Lower lobe of right lung (tissue), 2 donors: ENCODE data around the gene PLEKHG4B. TPM values are rescaled to one million over a fixed set of nuclear protein-coding genes. Genes with fewer than 3 reads are reported as not detected.

Experiments
- ATAC-seq, 2 donors: fragments of 200-7000 bp; cut with Tn5 transposase; one replicate each; pipeline ENCODE4 v1.9.1; 2020 to 2022; ENCODE audit warnings: mild to moderate bottlenecking in 2 of 2, moderate library complexity in 2 of 2
- DNase-seq: peaks from one replicate; pipeline ENCODE4 v3.0.0-alpha.2; 2020
- H3K27ac ChIP-seq: fragments of 200-600 bp; one replicate; pipeline ENCODE4 v1.8.0; 2022
- H3K27me3 ChIP-seq: fragments of 200-600 bp; one replicate; pipeline ENCODE4 v1.8.0; 2022; ENCODE audit warnings: low read depth
- H3K36me3 ChIP-seq: fragments of 200-600 bp; one replicate; pipeline ENCODE4 v1.8.0; 2022; ENCODE audit warnings: mild to moderate bottlenecking
- H3K4me1 ChIP-seq: fragments of 200-600 bp; one replicate; pipeline ENCODE4 v1.8.0; 2022
- H3K4me3 ChIP-seq: fragments of 200-600 bp; one replicate; pipeline ENCODE4 v1.8.0; 2022; ENCODE audit warnings: mild to moderate bottlenecking
- H3K9me3 ChIP-seq: fragments of 200-600 bp; one replicate; pipeline ENCODE4 v1.8.0; 2022
- intact Hi-C: fragments of 100-400 bp; cut with DNase I; formaldehyde crosslinking; loops from one replicate; pipeline ENCODE4 v1.11.0; 2022
- total RNA-seq: library from RNA; stranded (reverse); fragmentation: NEBNext Ultra II Directional; extraction: Animal tissue kit (Norgen Biotek cat#: 25700); gene quantifications from one replicate; pipeline ENCODE4 v1.2.1, GENCODE V29; 2021
- TF ChIP-seq, protein P1 (sequence below): fragments of 200-600 bp; IDR thresholded peaks from one replicate; pipeline ENCODE4 v1.8.0; 2022; ENCODE audit warnings: antibody characterized with exemption, mild to moderate bottlenecking
- donor health status: DM: no; HTN: yes; CAD: no; lungs with severe emphysema.

PLEKHG4B gene
- total RNA-seq, 1 donor from 2014 or later: 2.7 TPM

DNA sequence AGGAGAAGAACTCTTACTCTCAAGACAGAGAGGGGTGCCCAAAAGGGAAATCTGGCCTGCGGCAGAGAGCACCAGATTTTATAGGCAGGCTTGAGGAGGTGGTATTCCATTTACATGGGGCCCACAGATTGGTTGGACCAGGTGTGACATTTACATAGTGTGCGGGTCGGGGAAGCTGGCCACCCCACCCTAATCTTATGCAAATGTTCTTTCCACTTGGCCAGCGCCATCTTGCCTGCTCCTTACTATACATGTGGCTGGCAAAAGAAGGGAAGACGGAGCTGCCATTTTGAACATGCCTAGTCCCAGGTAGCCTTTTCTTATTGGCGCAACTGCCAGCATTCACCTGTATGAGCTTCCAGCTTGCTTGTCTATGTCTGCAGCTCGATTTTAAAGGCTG lies 34.8 kb downstream of the PLEKHG4B start:
- ATAC-seq: no peak
- intact Hi-C loops: no loop called here

DNA sequence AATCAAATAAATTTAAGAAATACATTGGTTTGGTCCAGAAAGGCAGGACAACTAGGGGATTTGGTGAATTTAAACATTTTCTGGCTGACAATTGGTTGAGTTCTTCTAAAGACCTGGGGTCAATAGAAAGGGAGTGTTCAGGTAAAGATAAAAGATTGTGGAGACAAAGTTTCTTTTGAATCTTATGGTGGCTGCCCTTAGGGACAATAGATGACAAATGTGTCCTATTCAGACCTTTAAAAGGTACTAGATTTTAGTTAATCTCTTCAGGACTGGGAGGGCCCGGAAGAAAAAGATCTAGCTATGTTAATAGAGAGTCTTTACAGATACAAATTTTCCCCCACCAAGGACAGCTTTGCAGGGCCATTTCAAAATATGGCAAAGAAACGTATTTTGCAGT lies 35.9 kb downstream of the PLEKHG4B start:
- Histone ChIP-seq H3K36me3 (no peaks in the 10 kb centered on the region), H3K4me1 (no peaks in the 10 kb centered on the region), H3K9me3 (no peaks in the 10 kb centered on the region), H3K27me3 (no peaks in the 10 kb centered on the region), H3K27ac (no peak overlapping the region), H3K4me3 (no peak overlapping the region)
- no peak for ATAC-seq
- TF ChIP-seq, protein P1, sequence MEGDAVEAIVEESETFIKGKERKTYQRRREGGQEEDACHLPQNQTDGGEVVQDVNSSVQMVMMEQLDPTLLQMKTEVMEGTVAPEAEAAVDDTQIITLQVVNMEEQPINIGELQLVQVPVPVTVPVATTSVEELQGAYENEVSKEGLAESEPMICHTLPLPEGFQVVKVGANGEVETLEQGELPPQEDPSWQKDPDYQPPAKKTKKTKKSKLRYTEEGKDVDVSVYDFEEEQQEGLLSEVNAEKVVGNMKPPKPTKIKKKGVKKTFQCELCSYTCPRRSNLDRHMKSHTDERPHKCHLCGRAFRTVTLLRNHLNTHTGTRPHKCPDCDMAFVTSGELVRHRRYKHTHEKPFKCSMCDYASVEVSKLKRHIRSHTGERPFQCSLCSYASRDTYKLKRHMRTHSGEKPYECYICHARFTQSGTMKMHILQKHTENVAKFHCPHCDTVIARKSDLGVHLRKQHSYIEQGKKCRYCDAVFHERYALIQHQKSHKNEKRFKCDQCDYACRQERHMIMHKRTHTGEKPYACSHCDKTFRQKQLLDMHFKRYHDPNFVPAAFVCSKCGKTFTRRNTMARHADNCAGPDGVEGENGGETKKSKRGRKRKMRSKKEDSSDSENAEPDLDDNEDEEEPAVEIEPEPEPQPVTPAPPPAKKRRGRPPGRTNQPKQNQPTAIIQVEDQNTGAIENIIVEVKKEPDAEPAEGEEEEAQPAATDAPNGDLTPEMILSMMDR: no peak
- intact Hi-C loops: no loop called here
- DNase-seq: no peak

More for the DNA sequence above, 34.8 kb downstream of the PLEKHG4B start:
- H3K4me3 ChIP-seq: no peak overlapping the region
- no peak overlapping the region for H3K27ac ChIP-seq
- TF ChIP-seq, protein P1: no peak
- H3K4me1 ChIP-seq: no peaks in the 10 kb centered on the region
- DNase-seq: no peak
- H3K36me3 ChIP-seq: no peaks in the 10 kb centered on the region
- no peaks in the 10 kb centered on the region for H3K27me3 ChIP-seq
- no peaks in the 10 kb centered on the region for H3K9me3 ChIP-seq

GRCh38 chr5:128446-128845 lies 36.5 kb downstream of the PLEKHG4B start:
- H3K4me1 ChIP-seq: no peaks in the 10 kb centered on the region
- no peak for ATAC-seq
- no peaks in the 10 kb centered on the region for H3K36me3 ChIP-seq
- no peak overlapping the region for H3K4me3 ChIP-seq
- H3K27me3 ChIP-seq: no peaks in the 10 kb centered on the region
- no peak overlapping the region for H3K27ac ChIP-seq
- intact Hi-C loops: no loop called here
- DNase-seq: no peak
- TF ChIP-seq, protein P1: no peak
- no peaks in the 10 kb centered on the region for H3K9me3 ChIP-seq

GRCh38 chr5:129148-129547 lies 37.2 kb downstream of the PLEKHG4B start:
- Histone ChIP-seq H3K27me3 (no peaks in the 10 kb centered on the region), H3K4me1 (no peaks in the 10 kb centered on the region), H3K9me3 (no peaks in the 10 kb centered on the region), H3K36me3 (no peaks in the 10 kb centered on the region), H3K27ac (no peak overlapping the region), H3K4me3 (no peak overlapping the region)
- intact Hi-C loops: no loop called here
- no peak for ATAC-seq
- TF ChIP-seq, protein P1: no peak
- no peak for DNase-seq

- Histone ChIP-seq H3K4me1 (no peaks in the 10 kb centered on the region), H3K4me3 (no peak overlapping the region), H3K9me3 (no peaks in the 10 kb centered on the region), H3K36me3 (no peaks in the 10 kb centered on the region), H3K27me3 (no peaks in the 10 kb centered on the region), H3K27ac (no peak overlapping the region)
- ATAC-seq (no peak), DNase-seq (no peak)
- TF ChIP-seq, protein P1: no peak
- intact Hi-C loops: no loop called here
These were observed 37.9 kb downstream of the PLEKHG4B start for GRCh38 chr5:129820-130219.
